Ramos (cell line): ENCODE data around the gene SETD5.

Experiments used
- in situ Hi-C: fragments of 300-500 bp; cut with MboI; formaldehyde crosslinking; loops from one replicate; pipeline ENCODE4 v1.14.3; 2022; ENCODE audit warnings: low sequenced_read_pairs; ENCODE audit not compliant: unreplicated experiment

SETD5 gene

GRCh38 chr3:9507586-9508578, 110.5 kb downstream of the SETD5 start:
- in situ Hi-C loops: loop anchor here (10.0 kb wide), 1 partner anchor 217 kb away; no protein-coding TSS in a partner anchor

GRCh38 chr3:9508781-9509180, 111.4 kb downstream of the SETD5 start:
- in situ Hi-C loops: loop anchor here (10.0 kb wide), 1 partner anchor 216 kb away; no protein-coding TSS in a partner anchor

DNA sequence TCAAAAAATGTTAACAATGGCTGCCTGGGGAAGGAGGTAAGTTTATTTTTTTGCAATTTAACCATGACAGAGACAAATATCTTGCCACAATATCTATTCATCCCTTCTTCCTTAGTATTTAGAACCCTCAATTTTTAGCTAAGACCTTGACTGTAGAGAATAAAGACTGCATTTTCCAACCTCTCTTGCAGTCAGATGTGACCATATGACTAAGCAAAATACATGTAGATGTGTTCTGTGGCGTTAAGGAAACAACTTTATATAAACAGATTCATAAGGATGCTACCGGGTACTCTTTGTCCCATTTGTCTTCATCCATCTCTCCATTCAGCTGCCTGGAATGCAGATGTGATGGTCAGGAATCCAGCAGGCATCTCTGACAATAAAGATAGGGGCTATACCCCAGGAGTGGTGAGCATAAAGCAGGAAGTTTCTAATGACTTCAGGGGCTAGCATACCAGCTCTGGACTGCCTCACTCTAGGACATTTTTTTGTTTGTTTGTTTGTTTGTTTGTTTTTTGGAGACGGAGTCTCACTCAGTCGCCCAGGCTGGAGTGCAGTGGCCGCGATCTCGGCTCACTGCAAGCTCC, 115.1 kb downstream of the SETD5 start:
- in situ Hi-C loops: no loop called here

DNA sequence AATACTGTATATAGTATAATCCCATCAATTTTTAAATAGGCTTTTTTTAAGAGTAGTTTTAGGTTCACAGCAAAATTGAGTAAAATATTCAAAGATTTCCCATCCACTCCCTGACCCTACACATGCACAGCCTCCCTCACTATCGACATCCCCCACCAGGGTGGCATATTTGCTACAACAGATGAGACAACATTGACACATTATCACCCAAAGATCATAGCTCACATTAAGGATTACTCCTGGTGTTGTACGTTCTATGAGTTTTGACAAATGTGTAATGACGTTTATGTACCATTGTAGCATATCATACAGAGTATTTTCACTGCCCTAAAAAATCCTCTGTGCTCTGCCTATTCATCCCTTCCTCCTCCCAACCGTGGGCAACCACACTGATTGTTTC, 116.9 kb downstream of the SETD5 start:
- in situ Hi-C loops: no loop called here

DNA sequence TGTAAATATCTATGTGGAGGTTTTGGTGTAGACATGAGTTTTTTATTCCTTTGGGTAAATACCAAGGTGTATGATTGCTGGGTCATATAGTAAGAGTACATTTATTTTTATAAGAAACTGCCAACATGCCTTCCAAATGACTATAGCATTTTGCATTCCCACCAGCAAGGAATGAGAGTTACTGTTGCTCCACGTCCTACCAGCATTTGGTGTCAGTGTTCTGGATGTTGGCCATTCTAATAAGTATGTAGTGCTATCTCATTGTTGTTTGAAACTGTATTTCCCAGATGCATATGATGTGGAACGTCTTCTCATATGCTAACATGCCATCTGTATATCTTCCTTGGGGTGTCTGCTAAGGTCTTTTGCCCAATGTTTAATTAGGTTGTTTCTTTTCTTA, 117.5 kb downstream of the SETD5 start:
- in situ Hi-C loops: no loop called here

- in situ Hi-C loops: no loop called here
Observed at GRCh38 chr3:9525078-9525477, 127.7 kb downstream of the SETD5 start.
